Testis (tissue), 3 donors: ENCODE results near the gene HORMAD2. TPM values are rescaled to one million over a fixed set of nuclear protein-coding genes. Genes with fewer than 3 reads are reported as not detected.
"Not testable (repeated sequence)": the region's sequence is repeated elsewhere in the genome, so short reads cannot be mapped to it uniquely, and the experiment has no call there.

Experiments used
- DNase-seq: peaks from one replicate; pipeline ENCODE4 v3.0.0-alpha.2; 2019
- H3K27ac ChIP-seq, 2 donors: fragments of 200-600 bp; sonication (generic); one replicate each; pipeline ENCODE4 v1.5.1; 2019
- H3K27me3 ChIP-seq: fragments of 200-600 bp; sonication (generic); one replicate; pipeline ENCODE4 v1.5.1; 2019
- H3K36me3 ChIP-seq: fragments of 200-600 bp; sonication (generic); one replicate; pipeline ENCODE4 v1.5.1; 2017; ENCODE audit warnings: low read depth; ENCODE audit errors: missing control alignments
- H3K4me1 ChIP-seq: fragments of 200-600 bp; sonication (generic); one replicate; pipeline ENCODE4 v1.5.1; 2019
- H3K4me3 ChIP-seq, 2 donors: fragments of 200-600 bp; sonication (generic); one replicate each; pipeline ENCODE4 v1.5.1; 2017 to 2019
- H3K9me3 ChIP-seq: fragments of 200-600 bp; sonication (generic); one replicate; pipeline ENCODE4 v1.5.1; 2017
- CTCF ChIP-seq, 3 experiments: fragments of 450-650 bp in 2 of 3; fragments of 200-600 bp in 1 of 3; sonication (generic) in 1 of 3; IDR thresholded peaks; one replicate each; pipeline ENCODE4 v1.5.1; 2016 to 2019; ENCODE audit warnings: antibody characterized with exemption in 3 of 3, mild to moderate bottlenecking in 2 of 3, moderate library complexity in 1 of 3
- POLR2A ChIP-seq: fragments of 450-650 bp; IDR thresholded peaks from one replicate; pipeline ENCODE4 v1.6.1; 2017; ENCODE audit warnings: antibody characterized with exemption, mild to moderate bottlenecking, moderate library complexity
- WGBS, 2 donors: methylation state at CpG; one replicate each; pipeline ENCODE4 v1.1.5; 2018; 5-methylcytosine and 5-hydroxymethylcytosine counted together
- intact Hi-C: fragments of 100-400 bp; cut with DNase I; formaldehyde crosslinking; loops from one replicate; pipeline ENCODE4 v1.15.1; 2023; ENCODE audit warnings: low total_unique reads
- polyA plus RNA-seq: library from polyadenylated mRNA; stranded (reverse); fragments of 350-450 nt; fragmentation: Illumina TruSeq; extraction: RNeasy Lipid Tissue Mini Kit (QIAGEN cat#74804); gene quantifications from one replicate; pipeline ENCODE4 v1.2.3, GENCODE V29; 2014; ENCODE audit warnings: low read depth, low replicate concordance; ENCODE audit not compliant: insufficient read depth
- total RNA-seq, 2 donors: library from RNA; depleted of rRNA; stranded (reverse); fragments of >200 nt; gene quantifications; one replicate each; pipeline ENCODE4 v1.2.3, GENCODE V29; 2016

HORMAD2 gene
- total and polyA plus RNA-seq, 3 donors from 2014 or later = 14.7 to 45.2 (median 24.2) TPM

- peaks cover 25% of the 10 kb centered on the region for H3K4me1 ChIP-seq
- H3K27ac ChIP-seq = no peak overlapping the region
- H3K4me3 ChIP-seq = no peak overlapping the region
- H3K9me3 ChIP-seq = no peaks in the 10 kb centered on the region
- no peaks in the 10 kb centered on the region for H3K36me3 ChIP-seq
- DNase-seq = no peak
- no peaks in the 10 kb centered on the region for H3K27me3 ChIP-seq
- TF ChIP-seq CTCF (IDR thresholded peaks at IDR 0.05) = no peak
- no peak for TF ChIP-seq POLR2A
- intact Hi-C loops = no loop called here
- 95 to 97% methylated on average over 5 of the region's 5 CpGs for WGBS, 2 donors
Measured at GRCh38 chr22:30198152-30198825, 118.0 kb downstream of the HORMAD2 start.

GRCh38 chr22:30198921-30199320 lies 118.7 kb downstream of the HORMAD2 start:
- no peaks in the 10 kb centered on the region for H3K9me3 ChIP-seq
- DNase-seq = no peak
- H3K4me3 ChIP-seq = no peak overlapping the region
- peaks cover 25% of the 10 kb centered on the region for H3K4me1 ChIP-seq
- H3K27me3 ChIP-seq = no peaks in the 10 kb centered on the region
- intact Hi-C loops = no loop called here
- no peak for TF ChIP-seq CTCF (IDR thresholded peaks at IDR 0.05)
- TF ChIP-seq POLR2A = no peak
- H3K27ac ChIP-seq = no peak overlapping the region
- H3K36me3 ChIP-seq = no peaks in the 10 kb centered on the region
- 83 to 91% methylated on average over 4 of the region's 4 CpGs for WGBS, 2 donors

GRCh38 chr22:30200905-30201304 lies 120.6 kb downstream of the HORMAD2 start:
- intact Hi-C loops, H3K27ac ChIP-seq, H3K9me3 ChIP-seq, H3K4me3 ChIP-seq, H3K36me3 ChIP-seq, H3K27me3 ChIP-seq, DNase-seq: not testable (repeated sequence)
- peaks cover 40% of the 10 kb centered on the region for H3K4me1 ChIP-seq
- WGBS, 2 donors = 94 to 95% methylated on average over 10 of the region's 10 CpGs

- no peak overlapping the region for H3K4me3 ChIP-seq
- no peaks in the 10 kb centered on the region for H3K27me3 ChIP-seq
- no peaks in the 10 kb centered on the region for H3K36me3 ChIP-seq
- TF ChIP-seq POLR2A = no peak
- peaks cover 38% of the 10 kb centered on the region for H3K4me1 ChIP-seq
- peak overlapping the region; percentile 53 to 76 for H3K27ac ChIP-seq
- peak; percentile 11 for DNase-seq
- 93% methylated on average over 3 of the region's 3 CpGs for WGBS, 2 donors
- no peaks in the 10 kb centered on the region for H3K9me3 ChIP-seq
- intact Hi-C loops = no loop called here
Measured at GRCh38 chr22:30201945-30202344, 121.7 kb downstream of the HORMAD2 start.

DNA sequence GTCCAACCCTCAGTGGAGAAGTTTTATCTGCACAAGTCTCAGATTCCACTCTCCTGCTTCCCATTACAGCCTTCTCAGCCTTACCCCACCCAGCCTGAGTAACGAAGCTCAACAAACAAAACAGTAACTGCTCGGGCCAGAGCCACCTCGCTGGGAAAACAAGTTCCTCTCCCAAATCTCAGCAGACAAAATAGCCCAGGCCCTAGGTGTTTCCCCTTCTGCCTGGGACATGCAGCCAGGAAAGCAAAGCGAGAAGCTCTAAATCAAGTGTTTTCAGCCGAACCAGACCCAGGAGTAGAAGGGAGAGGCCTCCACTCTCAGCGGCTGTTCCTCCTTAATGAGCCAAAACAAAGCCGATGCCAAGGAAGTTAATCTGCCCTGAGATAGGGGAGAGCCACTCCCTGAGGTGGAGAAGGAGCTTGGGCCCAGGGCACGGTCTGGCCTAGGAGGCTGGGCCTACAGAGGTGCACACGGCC lies 122.3 kb downstream of the HORMAD2 start:
- intact Hi-C loops = no loop called here
- Histone ChIP-seq H3K27ac (peak overlapping the region; percentile 53 to 76), H3K9me3 (no peaks in the 10 kb centered on the region), H3K4me3 (no peak overlapping the region), H3K36me3 (no peaks in the 10 kb centered on the region), H3K4me1 (peaks cover 42% of the 10 kb centered on the region), H3K27me3 (no peaks in the 10 kb centered on the region)
- peak; percentile 69 for DNase-seq
- TF ChIP-seq CTCF (IDR thresholded peaks at IDR 0.05) = no peak
- TF ChIP-seq POLR2A = no peak
- 40 to 63% methylated on average over 9 of the region's 9 CpGs for WGBS, 2 donors
